GM12878 (cell line): Measurements from ENCODE around the gene CTNNA3.
A peak's percentile ranks its signal among the peaks of the same experiment; 100 is the strongest.

ENCODE experiments used
- ATF2 ChIP-seq: IDR thresholded peaks from 2 replicates; pipeline ENCODE4 v1.6.1; 2012; ENCODE audit warnings: low read length, inconsistent platforms
- ATF7 ChIP-seq: fragments of 450-650 bp; IDR thresholded peaks from 2 replicates; pipeline ENCODE4 v1.6.1; 2016; ENCODE audit warnings: low read depth, mild to moderate bottlenecking
- BCL11A ChIP-seq: IDR thresholded peaks from 2 replicates; pipeline ENCODE4 v1.6.1; 2011; ENCODE audit warnings: low read depth, low read length
- CTCF ChIP-seq, 3 experiments: IDR thresholded peaks in 2 of 3; conservative IDR thresholded peaks in 1 of 3; 2 replicates each; pipeline ENCODE4 v1.5.1; 2011; ENCODE audit warnings: low read depth in 3 of 3, low read length in 3 of 3, mild to moderate bottlenecking in 3 of 3, control low read depth in 2 of 3, moderate library complexity in 2 of 3, inconsistent platforms in 1 of 3, mixed read lengths in 1 of 3; ENCODE audit not compliant: control insufficient read depth in 2 of 3, insufficient read depth in 1 of 3; ENCODE audit errors: extremely low read depth in 1 of 3
- E4F1 ChIP-seq: fragments of 450-650 bp; IDR thresholded peaks from 2 replicates; pipeline ENCODE4 v1.6.1; 2018; ENCODE audit warnings: borderline replicate concordance, mild to moderate bottlenecking; ENCODE audit not compliant: partially characterized antibody
- MTA2 ChIP-seq: fragments of 450-650 bp; IDR thresholded peaks from 2 replicates; pipeline ENCODE4 v1.6.1; 2016; ENCODE audit warnings: low read depth, mild to moderate bottlenecking, moderate library complexity
- NFIC ChIP-seq: IDR thresholded peaks from 2 replicates; pipeline ENCODE4 v1.6.1; 2012; ENCODE audit warnings: low read depth, mild to moderate bottlenecking, inconsistent platforms, low read length, moderate library complexity
- NFYB ChIP-seq: IDR thresholded peaks from 2 replicates; pipeline ENCODE4 v1.6.1; 2011; ENCODE audit warnings: low read depth, mild to moderate bottlenecking, low read length, improper control_type of control experiment, moderate library complexity; ENCODE audit not compliant: insufficient read depth
- NR2C1 ChIP-seq: fragments of 450-650 bp; IDR thresholded peaks from 2 replicates; pipeline ENCODE4 v1.6.1; 2017; ENCODE audit warnings: antibody characterized with exemption, mild to moderate bottlenecking, moderate library complexity
- POU2F2 ChIP-seq: IDR thresholded peaks from 3 replicates; pipeline ENCODE4 v1.6.1; 2011; ENCODE audit warnings: low read depth, mild to moderate bottlenecking, low read length, borderline replicate concordance
- RAD21 ChIP-seq: IDR thresholded peaks from 2 replicates; pipeline ENCODE4 v1.6.1; 2011; ENCODE audit warnings: mild to moderate bottlenecking, low read depth, low read length, moderate library complexity; ENCODE audit not compliant: insufficient read depth
- RB1 ChIP-seq: fragments of 450-650 bp; formaldehyde crosslinking; IDR thresholded peaks from 2 replicates; pipeline ENCODE4 v1.6.1; 2017; ENCODE audit warnings: mild to moderate bottlenecking, borderline replicate concordance
- SMAD1 ChIP-seq: fragments of 450-650 bp; IDR thresholded peaks from 2 replicates; pipeline ENCODE4 v1.6.1; 2018; ENCODE audit warnings: mild to moderate bottlenecking, low read depth; ENCODE audit not compliant: partially characterized antibody
- ZNF274 ChIP-seq: IDR thresholded peaks from one replicate; pipeline ENCODE4 v1.8.0; 2011; ENCODE audit not compliant: insufficient read length, insufficient read depth

GRCh38 chr10:66258693-66259092 lies 1437.3 kb downstream of the CTNNA3 start:
- TF ChIP-seq NFIC (0 out of 2 replicates have a peak, but pooled peaks have one; percentile 30), SMAD1 (no peak), RB1 (no peak), E4F1 (no peak), CTCF (IDR thresholded peaks at IDR 0.05 in 2 of 3, conservative IDR thresholded peaks at IDR 0.05 in 1 of 3; ENCODE audit: control insufficient read depth in 2 of 3, extremely low read depth in 1 of 3, insufficient read depth in 1 of 3, low read depth in 3 of 3, low read length in 3 of 3) (no peak), POU2F2 (no peak), MTA2 (peak; percentile 50), ZNF274 (no peak), ATF7 (no peak), BCL11A (0 out of 2 replicates have a peak, but pooled peaks have one; percentile 37), ATF2 (peak; percentile 23; the same call in 1 of the 2 replicates), NFYB (no peak), NR2C1 (no peak), RAD21 (no peak)
